GM11168 (cell line): ENCODE results near the gene RNPC3.
"Not testable (repeated sequence)": the region's sequence is repeated elsewhere in the genome, so short reads cannot be mapped to it uniquely, and the experiment has no call there.

Experiments
- in situ Hi-C: fragments of 300-500 bp; cut with MboI; formaldehyde crosslinking; loops from one replicate; pipeline ENCODE4 v1.12.0; 2022; ENCODE audit warnings: low sequenced_read_pairs; ENCODE audit not compliant: unreplicated experiment

The RNPC3 gene

DNA sequence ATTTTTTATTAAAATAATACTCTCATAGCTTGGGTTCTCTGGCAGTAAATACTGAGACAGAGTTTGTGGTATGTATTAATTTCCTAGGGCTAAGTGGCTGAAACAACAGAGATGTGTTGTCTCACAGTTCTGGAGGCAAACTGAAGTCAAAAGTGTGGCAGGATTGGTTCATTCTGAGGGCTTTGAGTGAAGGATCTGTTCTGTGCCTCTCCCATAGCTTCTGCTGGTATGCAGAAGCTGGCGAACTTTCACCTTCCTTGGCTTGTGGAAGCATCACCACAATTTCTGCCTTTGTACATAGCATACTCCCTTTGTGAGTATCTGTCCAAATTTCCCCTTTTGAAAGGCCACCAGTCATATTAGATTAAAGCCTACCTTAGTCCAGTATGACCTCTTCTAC, 21.0 kb downstream of the RNPC3 start:
- in situ Hi-C loops = no loop called here

DNA sequence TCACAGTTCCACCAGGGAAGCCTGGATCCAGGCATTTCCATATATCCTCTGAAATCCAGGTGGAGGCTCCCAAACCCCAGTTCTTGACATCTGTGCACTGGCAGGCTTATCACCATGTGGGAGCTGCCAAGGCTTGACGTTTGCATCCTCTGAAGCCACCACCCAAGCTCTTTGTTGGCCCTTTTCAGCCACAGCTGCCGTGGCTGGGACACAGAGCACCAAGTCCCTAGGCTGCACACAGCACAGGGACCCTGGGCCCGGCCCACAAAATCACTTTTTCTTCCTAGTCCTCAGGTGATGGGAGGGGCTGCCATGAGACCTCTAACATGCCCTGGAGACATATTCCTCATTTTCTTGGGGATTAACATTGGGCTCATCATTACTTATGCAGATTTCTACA, 22.3 kb downstream of the RNPC3 start:
- in situ Hi-C loops = no loop called here

DNA sequence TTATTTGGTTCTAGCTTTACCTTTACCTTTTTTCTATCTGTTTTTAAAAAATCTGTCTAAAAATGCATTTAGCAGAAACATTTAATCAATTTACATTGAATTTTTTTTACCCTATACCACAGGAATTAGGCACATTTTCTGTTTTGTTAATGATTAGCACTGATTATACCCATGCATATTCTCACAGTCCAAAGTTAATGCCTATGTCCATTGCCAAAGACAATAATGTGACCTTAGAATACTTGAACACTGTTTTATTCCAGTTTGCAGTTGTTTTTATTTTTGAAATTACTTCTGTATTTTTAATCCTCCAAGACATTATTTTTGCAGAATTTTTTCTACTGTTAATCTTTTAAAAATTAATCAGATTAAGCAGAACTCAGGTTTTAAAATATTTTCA, 34.9 kb downstream of the RNPC3 start:
- in situ Hi-C loops = no loop called here

DNA sequence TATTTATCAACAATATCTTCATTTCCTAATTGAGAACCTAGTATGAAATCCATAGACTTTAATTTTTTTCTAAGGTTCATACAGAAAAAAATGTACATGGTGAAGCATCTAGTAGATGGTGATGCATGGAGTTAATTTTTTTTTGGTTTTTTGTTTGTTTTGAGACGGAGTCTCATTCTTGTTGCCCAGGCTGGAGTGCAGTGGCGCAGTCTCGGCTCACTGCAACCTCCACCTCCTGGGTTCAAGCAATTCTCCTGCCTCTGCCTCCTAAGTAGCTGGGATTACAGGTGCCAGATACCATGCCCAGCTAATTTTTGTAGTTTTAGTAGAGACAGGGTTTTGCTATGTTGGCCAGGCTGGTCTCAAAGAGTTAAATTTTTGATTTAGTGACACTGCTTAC, 35.6 kb downstream of the RNPC3 start:
- in situ Hi-C loops = not testable (repeated sequence)

DNA sequence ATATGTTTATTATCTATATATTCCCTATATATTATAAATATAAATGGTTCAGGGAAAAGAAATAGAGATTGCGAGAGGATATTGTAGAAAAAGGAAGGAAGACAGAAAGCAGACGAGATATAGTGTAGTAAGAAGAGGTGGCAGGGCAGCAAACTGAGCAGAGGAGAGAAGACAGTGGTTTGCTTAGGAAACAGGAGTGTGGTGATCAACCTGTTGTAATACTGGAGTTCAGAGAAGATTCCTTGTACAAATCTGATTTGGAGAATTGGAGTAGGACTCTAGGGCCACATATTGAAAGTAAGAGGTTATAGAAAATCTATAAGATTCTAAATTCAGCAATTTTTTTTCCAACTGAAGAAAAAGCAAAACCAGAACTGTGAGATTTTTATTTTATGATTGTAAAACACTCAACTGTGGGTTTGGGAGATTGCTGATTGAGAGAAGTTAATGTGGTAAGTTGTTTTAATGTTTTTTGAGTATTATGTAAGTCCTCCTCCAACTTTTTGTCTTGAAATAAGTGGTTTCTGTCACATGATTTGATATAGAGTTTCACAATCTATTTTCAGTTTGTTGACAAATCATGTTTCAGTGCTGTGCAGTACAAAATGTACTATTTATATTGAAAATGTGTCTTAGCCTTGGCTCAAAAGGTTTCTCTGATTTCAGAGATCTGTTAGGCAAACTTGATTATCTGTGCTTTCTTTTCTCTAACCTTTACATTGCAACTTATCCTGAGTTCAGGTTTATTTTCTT, 36.3 kb downstream of the RNPC3 start:
- in situ Hi-C loops = no loop called here

DNA sequence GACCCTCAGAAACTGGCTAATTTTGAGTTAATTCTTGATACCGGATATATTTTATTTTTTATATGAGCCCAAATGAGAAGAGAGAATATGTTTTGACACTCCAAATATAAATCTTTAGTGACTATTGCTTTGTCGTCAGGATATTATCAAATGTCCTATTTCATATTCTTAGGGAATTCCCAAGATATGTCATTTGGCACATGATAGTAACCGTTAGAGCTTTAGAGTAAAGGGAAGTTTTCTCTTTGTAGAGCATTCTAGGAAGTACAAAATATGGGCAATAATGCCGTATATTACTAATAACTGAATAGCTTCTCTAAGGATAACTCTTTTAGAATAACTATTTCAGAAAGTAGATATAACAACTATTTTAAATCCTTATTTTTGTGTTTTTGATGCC, 37.6 kb downstream of the RNPC3 start:
- in situ Hi-C loops = no loop called here

DNA sequence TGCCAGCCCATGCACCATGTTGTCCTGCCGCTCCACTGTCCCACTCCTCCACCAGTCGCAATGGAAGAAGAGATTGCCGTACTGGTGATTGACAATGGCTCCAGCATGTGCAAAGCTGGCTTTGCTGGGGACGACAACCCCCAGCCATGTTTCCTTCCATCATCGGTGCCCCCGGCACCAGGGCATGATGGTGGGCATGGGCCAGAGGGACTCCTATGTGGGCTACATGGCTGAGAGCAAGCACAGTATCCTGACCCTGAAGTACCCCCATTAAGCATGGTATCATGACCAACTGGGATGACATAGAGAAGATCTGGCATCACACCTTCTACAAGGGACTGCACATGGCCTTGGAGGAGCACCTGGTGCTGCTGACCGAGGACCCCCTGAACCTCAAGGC, 44.0 kb downstream of the RNPC3 start:
- in situ Hi-C loops = no loop called here

DNA sequence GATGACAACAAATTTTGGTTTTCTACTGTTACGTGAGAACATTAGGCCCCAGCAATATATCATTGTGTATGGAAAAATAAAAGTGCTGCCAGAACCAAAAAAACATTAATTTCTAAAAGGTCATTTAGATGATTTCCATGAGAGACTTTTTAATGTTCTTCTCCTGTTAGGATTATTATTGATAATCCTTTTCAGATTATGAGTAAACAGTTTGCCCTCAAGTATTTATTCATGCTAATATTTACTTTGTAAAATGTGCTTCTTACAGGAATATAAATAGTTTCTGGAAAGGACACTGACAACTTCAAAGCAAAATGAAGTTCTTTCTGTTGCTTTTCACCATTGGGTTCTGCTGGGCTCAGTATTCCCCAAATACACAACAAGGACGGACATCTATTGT, 45.8 kb downstream of the RNPC3 start, which contains the start of gene AMY2B:
TSS of gene AMY2B (plus strand) at position 301 of the 400 bp plus-strand sequence. CDS start at position 315, 14 bp downstream.
- in situ Hi-C loops = not testable (repeated sequence)

DNA sequence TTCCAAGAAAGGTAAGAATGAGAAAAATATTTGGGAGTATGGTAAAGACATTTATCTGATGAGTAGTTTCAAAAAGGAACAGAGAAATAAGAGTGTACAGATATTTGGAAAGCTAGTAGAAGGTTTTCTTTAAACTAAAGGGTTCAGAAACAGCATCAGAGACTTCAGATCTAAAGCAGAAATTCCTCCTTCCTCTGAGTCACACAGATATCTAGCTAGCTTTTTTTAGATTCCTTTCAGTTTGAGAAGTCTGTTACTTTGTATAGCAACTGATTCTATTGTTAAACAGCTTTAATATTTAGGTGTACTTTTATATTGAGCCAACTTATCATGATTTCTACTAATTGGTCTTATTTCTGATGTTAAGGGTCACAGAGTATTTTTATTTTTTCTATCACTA, 50.6 kb downstream of the RNPC3 start:
- in situ Hi-C loops = no loop called here

DNA sequence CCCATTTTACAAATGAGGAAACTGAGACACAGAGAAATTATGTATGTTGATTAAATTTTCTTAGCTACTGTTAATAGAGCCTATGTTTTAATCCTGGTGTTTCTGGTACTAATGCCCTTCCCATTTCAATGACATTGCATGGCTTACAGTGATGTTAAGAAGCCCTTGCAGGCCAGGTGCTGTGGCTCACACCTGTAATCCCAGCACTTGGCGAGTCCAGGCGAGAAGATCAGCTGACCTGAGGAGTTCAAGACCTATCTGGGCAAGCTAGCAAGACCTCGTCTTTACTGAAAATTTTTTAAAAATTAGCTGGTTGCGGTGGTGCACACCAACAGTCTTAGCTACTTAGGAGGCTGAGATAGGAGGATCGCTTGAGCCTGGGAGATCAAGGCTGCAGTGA, 51.3 kb downstream of the RNPC3 start:
- in situ Hi-C loops = not testable (repeated sequence)

DNA sequence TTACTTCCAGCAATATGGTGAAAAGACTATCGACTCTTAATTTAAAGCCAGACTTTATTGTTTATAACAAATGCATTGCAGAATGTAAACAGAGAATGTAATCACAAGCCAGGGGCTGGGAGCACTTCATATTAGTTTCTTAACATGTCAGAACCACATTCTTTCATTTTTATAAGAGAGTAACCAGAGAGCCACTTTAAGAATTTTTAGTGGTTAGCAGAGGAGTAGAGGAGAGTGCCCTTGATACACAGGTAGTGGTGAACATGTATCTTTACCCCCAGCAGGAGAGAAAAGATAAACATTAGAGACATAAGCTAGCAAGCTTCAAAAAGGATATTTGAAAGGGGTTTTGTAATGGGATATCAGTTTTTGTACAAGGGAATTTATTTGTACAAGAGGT, 57.0 kb downstream of the RNPC3 start:
- in situ Hi-C loops = no loop called here

DNA sequence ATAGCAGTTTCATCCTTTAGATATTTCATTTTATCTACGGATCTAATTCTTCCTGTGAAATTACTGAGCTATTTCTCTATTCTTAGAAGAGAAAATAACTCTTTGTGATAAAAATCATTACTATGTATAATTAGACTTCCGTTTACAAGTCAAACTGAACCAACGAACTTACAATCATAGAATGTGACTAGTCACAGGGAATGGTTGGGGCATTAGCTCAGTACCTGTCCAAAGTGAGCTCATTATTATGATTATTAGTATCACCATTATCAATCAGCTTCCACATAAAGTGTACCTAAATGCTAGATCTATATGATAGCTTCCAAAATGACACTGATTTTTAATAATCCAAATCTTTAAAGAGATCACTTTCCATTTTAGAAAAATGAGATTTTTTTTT, 58.4 kb downstream of the RNPC3 start:
- in situ Hi-C loops = no loop called here

DNA sequence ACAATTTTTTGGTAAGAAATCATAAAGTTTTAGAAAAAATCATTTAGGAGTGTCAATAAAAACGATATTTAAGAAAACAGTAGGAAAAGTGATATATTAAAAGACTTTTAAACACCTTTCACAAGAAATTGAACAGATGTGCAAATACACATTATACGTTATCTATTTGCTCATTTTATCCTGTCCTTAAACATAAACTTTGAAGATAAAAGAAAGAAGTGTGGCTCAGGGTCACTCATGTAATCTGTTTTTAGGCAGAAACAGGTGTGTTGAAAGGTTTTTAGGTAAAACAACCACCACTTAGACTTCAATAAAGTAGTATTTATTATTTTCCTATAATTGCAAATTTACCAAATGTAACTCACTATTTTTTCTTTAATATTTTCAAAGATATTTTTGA, 59.0 kb downstream of the RNPC3 start:
- in situ Hi-C loops = no loop called here

DNA sequence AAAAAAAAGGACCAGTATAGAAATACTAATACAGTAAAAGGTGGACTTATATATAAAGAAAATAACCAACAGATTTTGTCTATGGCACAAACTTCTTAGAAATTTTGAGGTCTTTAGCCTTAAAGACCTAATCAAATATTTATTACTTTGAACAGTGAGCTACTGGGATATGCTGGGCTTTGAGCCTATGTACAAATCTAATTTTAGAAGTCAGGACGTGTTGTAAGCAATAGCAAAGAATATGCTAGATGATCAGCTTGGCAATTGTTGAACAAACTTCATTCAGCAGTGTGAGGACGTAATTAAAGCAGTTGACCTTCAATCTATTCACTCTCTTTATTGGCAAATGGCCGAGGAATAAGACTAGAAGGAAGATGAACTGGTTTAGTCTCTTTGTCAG, 77.2 kb downstream of the RNPC3 start:
- in situ Hi-C loops = not testable (repeated sequence)
